PC-9 (cell line): ENCODE results near the gene CRYBB2. TPM values are rescaled to one million over a fixed set of nuclear protein-coding genes. Genes with fewer than 3 reads are reported as not detected.
"Not testable (repeated sequence)": the region's sequence is repeated elsewhere in the genome, so short reads cannot be mapped to it uniquely, and the experiment has no call there.

ENCODE experiments used
- BruUV-seq: library from RNA; stranded (reverse); fragments of 400-500 nt; replicated peaks from 2 replicates; lab custom pipeline; 2021; lab: Mats Ljungman, UMichigan
- CTCF ChIA-PET: fragments of 300-600 bp; sonication (Branson Sonifier 250); formaldehyde crosslinking; loops from one replicate; lab custom pipeline; 2022; ENCODE audit warnings: antibody characterized with exemption; lab: Charles Lee
- POLR2A ChIA-PET: fragments of 300-600 bp; sonication (Branson Sonifier 250); formaldehyde crosslinking; loops from one replicate; lab custom pipeline; 2022; ENCODE audit warnings: antibody characterized with exemption; ENCODE audit not compliant: unreplicated experiment; lab: Charles Lee
- DNase-seq, 2 experiments: peaks; one replicate each; pipeline versions ENCODE4 v3.0.0 to v3.0.0-alpha.2; 2015 to 2022; ENCODE audit warnings: mixed read lengths in 1 of 2
- H2AFZ ChIP-seq: fragments of 200-600 bp; sonication (generic); 2 replicates; pipeline ENCODE4 v1.8.1; 2017; ENCODE audit warnings: antibody characterized with exemption
- H3F3A ChIP-seq: fragments of 200-600 bp; sonication (generic); 2 replicates; pipeline ENCODE4 v1.8.1; 2017; ENCODE audit warnings: antibody characterized with exemption, mild to moderate bottlenecking, low read depth; ENCODE audit not compliant: insufficient read depth
- H3K27ac ChIP-seq: fragments of 200-600 bp; sonication (generic); 2 replicates; pipeline ENCODE4 v1.6.1; 2016; ENCODE audit warnings: mixed run types
- H3K27me3 ChIP-seq: fragments of 200-600 bp; sonication (generic); 2 replicates; pipeline ENCODE4 v1.6.1; 2016; ENCODE audit warnings: low read depth, mixed run types; ENCODE audit not compliant: insufficient read depth
- H3K36me3 ChIP-seq: fragments of 200-600 bp; sonication (generic); 2 replicates; pipeline ENCODE4 v1.6.1; 2016; ENCODE audit warnings: low read depth, mixed run types
- H3K4me1 ChIP-seq: fragments of 200-600 bp; sonication (generic); replicated peaks from 2 replicates; pipeline ENCODE4 v1.6.1; 2016; ENCODE audit warnings: mixed run types; ENCODE audit not compliant: insufficient read depth
- H3K4me2 ChIP-seq: fragments of 200-600 bp; sonication (generic); 2 replicates; pipeline ENCODE4 v1.6.1; 2017; ENCODE audit warnings: mixed run types
- H3K4me3 ChIP-seq: fragments of 200-600 bp; sonication (generic); 2 replicates; pipeline ENCODE4 v1.6.1; 2016; ENCODE audit warnings: mixed run types
- H3K79me2 ChIP-seq: fragments of 200-600 bp; sonication (generic); 2 replicates; pipeline ENCODE4 v1.6.1; 2017; ENCODE audit warnings: low read depth, mixed run types
- H3K9me2 ChIP-seq: fragments of 200-600 bp; sonication (generic); 2 replicates; pipeline ENCODE4 v1.8.1; 2017; ENCODE audit warnings: mild to moderate bottlenecking; ENCODE audit not compliant: insufficient read depth
- H3K9me3 ChIP-seq: fragments of 200-600 bp; sonication (generic); 2 replicates; pipeline ENCODE4 v1.8.1; 2016; ENCODE audit warnings: low read depth; ENCODE audit not compliant: insufficient read depth
- H4K20me1 ChIP-seq: fragments of 200-600 bp; sonication (generic); 2 replicates; pipeline ENCODE4 v1.8.1; 2017; ENCODE audit not compliant: insufficient read depth
- EZH2 ChIP-seq: fragments of 200-600 bp; sonication (generic); IDR thresholded peaks from 2 replicates; pipeline ENCODE4 v1.8.0; 2017; ENCODE audit warnings: antibody characterized with exemption, low read depth
- intact Hi-C: fragments of 100-400 bp; cut with micrococcal nuclease; formaldehyde crosslinking; loops from one replicate; pipeline ENCODE4 v1.10.0; 2022; ENCODE audit not compliant: unreplicated experiment
- total RNA-seq: library from RNA; stranded (reverse); gene quantifications from 2 replicates; pipeline ENCODE4 v1.2.3, GENCODE V29; 2021
- TF ChIP-seq, protein P1 (sequence below): fragments of 200-600 bp; sonication (generic); conservative IDR thresholded peaks from 2 replicates; pipeline ENCODE4 v1.6.1; 2017; ENCODE audit warnings: mixed run types, antibody characterized with exemption, mild to moderate bottlenecking, moderate library complexity

CRYBB2 gene
- total RNA-seq, 1 experiment from 2014 or later: 1.0 TPM

DNA sequence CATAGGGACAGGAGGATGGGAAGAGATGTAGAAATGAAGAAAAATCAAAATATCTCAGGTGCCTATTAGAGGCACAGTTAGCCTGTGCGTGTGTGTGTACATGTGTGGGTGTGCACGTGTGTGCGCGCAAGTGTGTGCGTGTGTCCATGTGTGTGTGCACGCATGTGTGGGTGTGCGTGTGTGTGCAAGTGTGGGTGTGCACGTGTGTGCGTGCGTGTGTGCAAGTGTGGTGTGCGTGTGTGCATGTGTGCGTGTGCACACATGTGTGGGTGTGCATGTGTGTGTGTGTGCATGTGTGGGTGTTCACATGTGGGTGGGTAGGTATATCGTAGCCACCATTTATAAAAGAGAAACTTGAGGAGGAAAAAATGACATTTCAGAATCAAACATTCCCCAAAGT, 9.4 kb downstream of the CRYBB2 start:
- ChIA-PET CTCF (no interaction called here), POLR2A (no interaction called here)
- Histone ChIP-seq H3F3A (no peaks in the 10 kb centered on the region), H2AFZ (no peak overlapping the region), H3K9me2 (no peaks in the 10 kb centered on the region), H4K20me1 (no peaks in the 10 kb centered on the region), H3K4me1 (no peaks in the 10 kb centered on the region), H3K27me3 (no peaks in the 10 kb centered on the region), H3K79me2 (no peaks in the 10 kb centered on the region), H3K4me3 (no peak overlapping the region), H3K27ac (no peak overlapping the region), H3K9me3 (no peaks in the 10 kb centered on the region), H3K36me3 (no peaks in the 10 kb centered on the region), H3K4me2 (no peak overlapping the region)
- no peak for DNase-seq
- TF ChIP-seq EZH2: no peak
- TF ChIP-seq, protein P1, sequence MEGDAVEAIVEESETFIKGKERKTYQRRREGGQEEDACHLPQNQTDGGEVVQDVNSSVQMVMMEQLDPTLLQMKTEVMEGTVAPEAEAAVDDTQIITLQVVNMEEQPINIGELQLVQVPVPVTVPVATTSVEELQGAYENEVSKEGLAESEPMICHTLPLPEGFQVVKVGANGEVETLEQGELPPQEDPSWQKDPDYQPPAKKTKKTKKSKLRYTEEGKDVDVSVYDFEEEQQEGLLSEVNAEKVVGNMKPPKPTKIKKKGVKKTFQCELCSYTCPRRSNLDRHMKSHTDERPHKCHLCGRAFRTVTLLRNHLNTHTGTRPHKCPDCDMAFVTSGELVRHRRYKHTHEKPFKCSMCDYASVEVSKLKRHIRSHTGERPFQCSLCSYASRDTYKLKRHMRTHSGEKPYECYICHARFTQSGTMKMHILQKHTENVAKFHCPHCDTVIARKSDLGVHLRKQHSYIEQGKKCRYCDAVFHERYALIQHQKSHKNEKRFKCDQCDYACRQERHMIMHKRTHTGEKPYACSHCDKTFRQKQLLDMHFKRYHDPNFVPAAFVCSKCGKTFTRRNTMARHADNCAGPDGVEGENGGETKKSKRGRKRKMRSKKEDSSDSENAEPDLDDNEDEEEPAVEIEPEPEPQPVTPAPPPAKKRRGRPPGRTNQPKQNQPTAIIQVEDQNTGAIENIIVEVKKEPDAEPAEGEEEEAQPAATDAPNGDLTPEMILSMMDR: no peak
- intact Hi-C loops: no loop called here
- no TSS peak for BruUV-seq

DNA sequence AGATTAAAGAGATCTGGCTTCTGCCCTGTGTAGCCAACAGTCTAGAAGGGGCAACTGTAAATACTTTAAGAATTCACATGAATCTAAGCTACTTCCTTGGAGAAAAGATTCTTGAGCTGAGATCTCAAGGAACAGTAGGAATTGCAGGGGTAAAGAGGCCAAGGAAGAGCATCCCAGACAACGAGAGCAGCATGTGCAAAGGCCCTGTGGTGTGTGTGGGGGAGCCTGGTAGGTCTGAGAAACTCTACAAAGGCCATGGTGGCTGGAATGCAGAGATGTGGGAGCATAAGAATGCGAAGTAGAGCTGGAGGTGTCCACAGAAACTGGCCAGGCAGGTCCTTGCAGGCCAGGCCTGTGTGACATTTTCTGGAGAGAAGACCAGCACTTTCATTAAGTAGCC, 11.3 kb downstream of the CRYBB2 start:
- H3K79me2 ChIP-seq, BruUV-seq, H3F3A ChIP-seq, H4K20me1 ChIP-seq, CTCF ChIA-PET, H3K4me1 ChIP-seq, H3K27ac ChIP-seq, H3K9me3 ChIP-seq, H3K9me2 ChIP-seq, H2AFZ ChIP-seq, H3K36me3 ChIP-seq, H3K4me2 ChIP-seq, H3K4me3 ChIP-seq, DNase-seq, H3K27me3 ChIP-seq, POLR2A ChIA-PET: not testable (repeated sequence)
- intact Hi-C loops: loop anchor here (10.0 kb wide), 3 partner anchors 124 to 1134 kb away; no protein-coding TSS in a partner anchor

DNA sequence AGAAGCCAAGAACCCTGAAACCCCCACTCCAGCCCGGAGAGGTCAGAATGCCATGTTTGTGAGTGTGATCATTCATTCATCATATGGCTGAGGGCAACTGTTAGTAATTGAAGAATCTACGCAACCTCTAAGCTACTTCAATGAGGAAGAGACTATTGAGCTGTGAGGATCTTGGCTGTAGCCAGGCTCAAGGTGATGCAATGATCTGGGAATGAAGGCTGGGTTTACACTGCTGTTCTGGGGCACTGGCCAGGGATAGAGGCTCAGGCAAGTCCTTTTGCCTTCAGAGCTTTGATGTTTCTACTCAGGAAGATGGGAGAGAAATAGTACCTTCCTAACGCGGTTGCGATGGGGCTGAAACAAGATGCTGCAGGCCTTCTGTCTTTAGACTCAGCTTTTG, 12.9 kb downstream of the CRYBB2 start:
- Histone ChIP-seq H3K27ac (no peak overlapping the region), H3K4me3 (no peak overlapping the region), H3K27me3 (peaks cover 11% of the 10 kb centered on the region; the same call in 1 of the 2 replicates), H3K9me3 (no peaks in the 10 kb centered on the region), H2AFZ (no peak overlapping the region), H4K20me1 (no peaks in the 10 kb centered on the region), H3K4me2 (no peak overlapping the region), H3K4me1 (no peaks in the 10 kb centered on the region), H3F3A (no peaks in the 10 kb centered on the region), H3K79me2 (no peaks in the 10 kb centered on the region), H3K9me2 (no peaks in the 10 kb centered on the region), H3K36me3 (no peaks in the 10 kb centered on the region)
- DNase-seq: no peak
- TF ChIP-seq, protein P1: no peak
- TF ChIP-seq EZH2: no peak
- POLR2A ChIA-PET: no interaction called here
- CTCF ChIA-PET: no interaction called here
- no TSS peak for BruUV-seq
- intact Hi-C loops: loop anchor here (10.0 kb wide), 3 partner anchors 122 to 1132 kb away; no protein-coding TSS in a partner anchor

DNA sequence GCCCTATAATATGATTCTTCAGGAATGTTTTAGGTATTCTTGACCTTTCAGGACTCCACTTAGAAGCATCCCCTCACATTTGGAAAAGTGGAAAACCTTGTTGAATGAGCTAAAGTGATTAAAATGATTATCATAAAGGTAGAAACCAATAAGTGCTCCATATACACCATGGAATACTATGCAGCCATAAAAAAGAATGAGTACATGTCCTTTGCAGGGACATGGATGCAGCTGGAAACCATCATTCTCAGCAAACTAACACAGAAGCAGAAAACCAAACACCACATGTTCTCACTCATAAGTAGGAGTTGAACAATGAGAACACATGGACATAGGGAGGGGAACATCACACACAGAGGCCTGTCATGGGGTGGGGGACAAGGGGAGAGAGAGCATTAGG, 14.3 kb downstream of the CRYBB2 start:
- peaks cover 17% of the 10 kb centered on the region; the same call in 1 of the 2 replicates for H3K27me3 ChIP-seq
- H3K9me3 ChIP-seq, H3K4me1 ChIP-seq, H3F3A ChIP-seq, H3K36me3 ChIP-seq, H3K79me2 ChIP-seq, H4K20me1 ChIP-seq, DNase-seq, POLR2A ChIA-PET, BruUV-seq, H3K4me3 ChIP-seq, H3K27ac ChIP-seq, H3K4me2 ChIP-seq, H2AFZ ChIP-seq, CTCF ChIA-PET, H3K9me2 ChIP-seq: not testable (repeated sequence)
- intact Hi-C loops: loop anchor here (2.0 to 10.0 kb wide), 4 partner anchors 121 to 1131 kb away; no protein-coding TSS in a partner anchor
